GM23338 (cell line): ENCODE data around the gene EMX1. TPM values are rescaled to one million over a fixed set of nuclear protein-coding genes. Genes with fewer than 3 reads are reported as not detected.

Experiments
- ATAC-seq: fragments of 200-7000 bp; cut with Tn5 transposase; 3 replicates; pipeline ENCODE4 v1.9.1; 2020
- DNase-seq: peaks from one replicate; pipeline ENCODE4 v3.0.0-alpha.2; 2015; ENCODE audit warnings: low spot score
- H2AFZ ChIP-seq: fragments of 200-600 bp; sonication (generic); 2 replicates; pipeline ENCODE4 v1.8.0; 2016; ENCODE audit warnings: antibody characterized with exemption, mild to moderate bottlenecking, moderate library complexity
- H3F3A ChIP-seq: fragments of 200-600 bp; sonication (generic); replicated peaks from 2 replicates; pipeline ENCODE4 v1.8.0; 2017; ENCODE audit warnings: antibody characterized with exemption, mixed run types, low read depth
- H3K27ac ChIP-seq: fragments of 200-600 bp; sonication (generic); 2 replicates; pipeline ENCODE4 v1.6.1; 2016; ENCODE audit warnings: low read depth
- H3K27me3 ChIP-seq: fragments of 200-600 bp; sonication (generic); 2 replicates; pipeline ENCODE4 v1.8.0; 2016; ENCODE audit warnings: mild to moderate bottlenecking, mixed run types, moderate library complexity; ENCODE audit not compliant: insufficient read depth
- H3K36me3 ChIP-seq: fragments of 200-600 bp; sonication (generic); 2 replicates; pipeline ENCODE4 v1.8.0; 2016; ENCODE audit warnings: mild to moderate bottlenecking; ENCODE audit not compliant: insufficient read depth
- H3K4me1 ChIP-seq: fragments of 200-600 bp; sonication (generic); 2 replicates; pipeline ENCODE4 v1.8.0; 2016; ENCODE audit warnings: mild to moderate bottlenecking, moderate library complexity; ENCODE audit not compliant: insufficient read depth
- H3K4me2 ChIP-seq: fragments of 200-600 bp; sonication (generic); 2 replicates; pipeline ENCODE4 v1.7.1; 2017; ENCODE audit warnings: mixed run types
- H3K4me3 ChIP-seq: fragments of 200-600 bp; sonication (generic); 2 replicates; pipeline ENCODE4 v1.6.1; 2016; ENCODE audit warnings: mixed run types
- H3K79me2 ChIP-seq: fragments of 200-600 bp; sonication (generic); replicated peaks from 2 replicates; pipeline ENCODE4 v1.8.0; 2017; ENCODE audit warnings: mild to moderate bottlenecking; ENCODE audit not compliant: insufficient read depth
- H3K9me2 ChIP-seq: fragments of 200-600 bp; sonication (generic); 2 replicates; pipeline ENCODE4 v1.8.0; 2017; ENCODE audit not compliant: insufficient read depth
- H4K20me1 ChIP-seq: fragments of 200-600 bp; sonication (generic); replicated peaks from 2 replicates; pipeline ENCODE4 v1.8.0; 2017; ENCODE audit warnings: mild to moderate bottlenecking; ENCODE audit not compliant: insufficient read depth
- H3K27ac Mint-ChIP-seq: 2 replicates; pipeline ENCODE4 v1.8.0; 2020; ENCODE audit warnings: inconsistent platforms, mild to moderate bottlenecking, moderate library complexity, mixed read lengths
- H3K27me3 Mint-ChIP-seq: 3 replicates; pipeline ENCODE4 v1.8.0; 2022; ENCODE audit warnings: low read depth, mild to moderate bottlenecking, moderate library complexity, mixed read lengths, inconsistent platforms; ENCODE audit not compliant: insufficient read depth, poor library complexity
- H3K36me3 Mint-ChIP-seq: 3 replicates; pipeline ENCODE4 v1.8.0; 2021; ENCODE audit warnings: low read depth, mild to moderate bottlenecking, inconsistent platforms, moderate library complexity, mixed read lengths
- H3K4me1 Mint-ChIP-seq: 3 replicates; pipeline ENCODE4 v1.8.0; 2020; ENCODE audit warnings: mild to moderate bottlenecking, inconsistent platforms, mixed read lengths
- H3K4me3 Mint-ChIP-seq: 3 replicates; pipeline ENCODE4 v1.8.0; 2021; ENCODE audit warnings: moderate library complexity, mild to moderate bottlenecking, inconsistent platforms, mixed read lengths
- H3K9me3 Mint-ChIP-seq: 3 replicates; pipeline ENCODE4 v1.8.0; 2020; ENCODE audit warnings: moderate library complexity, mild to moderate bottlenecking, inconsistent platforms, mixed read lengths
- EZH2 ChIP-seq: fragments of 200-600 bp; sonication (generic); IDR thresholded peaks from one replicate; pipeline ENCODE4 v1.8.0; 2017; ENCODE audit warnings: antibody characterized with exemption, mild to moderate bottlenecking, low read depth; ENCODE audit not compliant: unreplicated experiment
- EZH2phosphoT487 ChIP-seq: fragments of 200-600 bp; sonication (generic); IDR thresholded peaks from one replicate; pipeline ENCODE4 v1.8.1; 2018; ENCODE audit warnings: antibody characterized with exemption; ENCODE audit not compliant: unreplicated experiment
- JUNB ChIP-seq: IDR thresholded peaks from one replicate; pipeline ENCODE4 v1.6.1; 2016; ENCODE audit warnings: antibody characterized with exemption; ENCODE audit not compliant: unreplicated experiment
- NANOG ChIP-seq: IDR thresholded peaks from 2 replicates; pipeline ENCODE4 v1.6.1; 2016; ENCODE audit warnings: antibody characterized with exemption, borderline replicate concordance
- POLR2AphosphoS5 ChIP-seq: IDR thresholded peaks from 2 replicates; pipeline ENCODE4 v1.6.1; 2016; ENCODE audit warnings: antibody characterized with exemption, low read depth
- STAT1 ChIP-seq: IDR thresholded peaks from one replicate; pipeline ENCODE4 v1.6.1; 2016; ENCODE audit warnings: antibody characterized with exemption; ENCODE audit not compliant: unreplicated experiment
- ZNF114 ChIP-seq: fragments of 250-450 bp; sonication (Bioruptor Pico); IDR thresholded peaks from 2 replicates; pipeline ENCODE4 v1.5.0; 2020; ENCODE audit warnings: mild to moderate bottlenecking, moderate library complexity
- ZNF331 ChIP-seq: fragments of 250-450 bp; sonication (Bioruptor Pico); IDR thresholded peaks from 2 replicates; pipeline ENCODE4 v1.5.0; 2020; ENCODE audit warnings: low read depth, mild to moderate bottlenecking, moderate library complexity
- polyA plus RNA-seq: library from polyadenylated mRNA; unstranded; fragments of >200 nt; fragmentation: Nextera tagmentation; extraction: Ambion mirVana; gene quantifications from 2 replicates; pipeline ENCODE4 v1.2.1, GENCODE V29; 2016
- total RNA-seq: library from RNA; depleted of rRNA; stranded (reverse); fragments of >200 nt; shearing (Covaris generic); gene quantifications from 2 replicates; pipeline ENCODE4 v1.2.3, GENCODE V29; 2014
- TF ChIP-seq, protein P1 (sequence below): fragments of 250-450 bp; sonication (Bioruptor Pico); IDR thresholded peaks from 2 replicates; pipeline ENCODE4 v1.5.0; 2020; ENCODE audit warnings: mild to moderate bottlenecking, moderate library complexity
- TF ChIP-seq, protein P2 (sequence below): IDR thresholded peaks from one replicate; pipeline ENCODE4 v1.6.1; 2018; ENCODE audit warnings: antibody characterized with exemption; ENCODE audit not compliant: unreplicated experiment

EMX1 gene
- total and polyA plus RNA-seq, 2 experiments from 2014 or later: 3.9 to 7.9 TPM

DNA sequence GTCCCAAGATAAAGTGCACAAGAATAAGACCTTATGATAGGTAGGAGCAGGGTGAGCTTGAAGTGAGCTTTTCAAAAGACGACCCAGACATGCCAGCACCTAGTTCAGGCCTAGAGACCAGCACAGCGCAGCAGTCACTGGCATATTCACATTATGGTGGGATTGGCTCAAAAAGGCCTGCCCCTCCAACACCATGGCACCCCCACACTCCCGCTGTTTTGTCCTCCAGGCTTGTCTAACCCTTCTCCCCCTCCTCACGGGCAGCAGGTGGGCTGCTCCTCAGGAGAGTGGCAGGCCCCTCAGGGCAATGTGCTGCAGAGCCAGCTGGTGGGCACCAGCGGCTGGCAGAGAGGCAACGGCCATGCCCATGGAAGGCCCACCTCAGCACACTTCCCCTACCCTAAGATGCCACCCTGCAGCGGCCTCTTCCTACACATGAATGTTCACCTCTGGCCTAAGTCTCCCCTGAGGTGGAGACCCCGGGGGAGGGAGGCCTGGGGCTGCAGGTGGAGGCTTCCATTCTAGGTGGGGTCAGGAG lies 25.6 kb downstream of the EMX1 start:
- Mint-ChIP-seq H3K36me3 (peaks cover 21% of the 10 kb centered on the region), H3K9me3 (peaks cover 4% of the 10 kb centered on the region; the same call in 2 of the 3 replicates), H3K27me3 (peaks cover 26% of the 10 kb centered on the region), H3K4me3 (no peak overlapping the region), H3K27ac (no peak overlapping the region), H3K4me1 (peaks cover 34% of the 10 kb centered on the region)
- no peaks in the 10 kb centered on the region for H3K36me3 ChIP-seq
- no peaks in the 10 kb centered on the region for H4K20me1 ChIP-seq
- DNase-seq (no peak), ATAC-seq (no peak)
- H3F3A ChIP-seq: no peaks in the 10 kb centered on the region
- H3K27ac ChIP-seq: no peak overlapping the region
- TF ChIP-seq ZNF114: no peak
- H3K4me1 ChIP-seq: peaks cover 12% of the 10 kb centered on the region; the same call in 1 of the 2 replicates
- no peak overlapping the region for H3K4me2 ChIP-seq
- no peak overlapping the region for H2AFZ ChIP-seq
- no peak overlapping the region for H3K4me3 ChIP-seq
- 0 out of 2 replicates have a peak, but pooled peaks cover 3% of the 10 kb centered on the region for H3K9me2 ChIP-seq
- no peaks in the 10 kb centered on the region for H3K79me2 ChIP-seq
- no peaks in the 10 kb centered on the region for H3K27me3 ChIP-seq

DNA sequence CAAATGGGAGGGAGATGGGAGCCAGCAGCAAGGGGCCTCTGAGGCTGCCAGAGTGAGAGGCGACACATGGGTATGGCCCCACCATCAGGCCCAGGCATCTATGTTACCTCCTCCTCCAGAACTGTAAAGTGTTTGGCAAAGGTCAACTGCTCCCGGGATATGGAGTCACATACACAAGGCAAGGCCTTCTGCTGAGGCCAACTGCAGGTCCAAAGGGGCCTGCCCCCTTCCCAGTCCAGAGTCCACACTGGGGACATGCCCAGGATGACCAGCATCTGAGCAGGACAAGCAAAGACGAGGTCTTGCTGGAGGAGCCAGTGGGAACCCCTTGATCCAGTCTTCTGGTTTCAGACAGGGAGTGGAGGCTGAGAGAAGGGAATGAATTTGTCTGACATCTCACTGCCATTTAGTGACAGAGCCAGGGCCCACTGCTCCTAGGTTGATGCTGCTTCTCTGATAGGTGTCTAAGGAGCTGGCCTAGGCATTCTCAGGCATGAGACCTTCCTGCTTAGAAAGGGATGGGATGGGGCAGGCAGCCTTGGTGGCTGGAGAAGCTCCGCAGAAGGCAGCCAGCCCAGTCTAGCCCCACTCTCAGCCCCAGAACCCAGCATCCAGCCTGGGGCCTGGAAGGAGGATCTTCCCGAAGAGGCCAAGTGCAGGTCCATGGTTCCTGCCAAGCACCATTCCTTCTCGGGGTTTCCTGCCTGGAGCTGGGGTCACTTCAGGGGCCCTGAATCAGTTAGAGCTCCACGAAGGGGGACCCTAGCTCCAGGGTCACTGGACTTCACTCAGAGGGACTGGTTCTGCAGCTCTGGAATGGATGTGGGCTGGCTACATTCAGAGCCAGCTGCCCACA lies 26.4 kb downstream of the EMX1 start:
- H3K9me3 Mint-ChIP-seq: peaks cover 4% of the 10 kb centered on the region; the same call in 2 of the 3 replicates
- no peak overlapping the region for H2AFZ ChIP-seq
- H4K20me1 ChIP-seq: no peaks in the 10 kb centered on the region
- H3K27me3 Mint-ChIP-seq: peaks cover 23% of the 10 kb centered on the region
- H3K4me1 ChIP-seq: peaks cover 12% of the 10 kb centered on the region; the same call in 1 of the 2 replicates
- H3K79me2 ChIP-seq: no peaks in the 10 kb centered on the region
- H3K27me3 ChIP-seq: no peaks in the 10 kb centered on the region
- H3K9me2 ChIP-seq: 0 out of 2 replicates have a peak, but pooled peaks cover 3% of the 10 kb centered on the region
- ATAC-seq (no peak), DNase-seq (no peak)
- H3K4me3 ChIP-seq: no peak overlapping the region
- H3K4me2 ChIP-seq: no peak overlapping the region
- H3K4me3 Mint-ChIP-seq: no peak overlapping the region
- no peaks in the 10 kb centered on the region for H3F3A ChIP-seq
- no peaks in the 10 kb centered on the region for H3K36me3 ChIP-seq
- H3K27ac ChIP-seq: no peak overlapping the region
- H3K36me3 Mint-ChIP-seq: peaks cover 20% of the 10 kb centered on the region
- peaks cover 34% of the 10 kb centered on the region for H3K4me1 Mint-ChIP-seq
- no peak overlapping the region for H3K27ac Mint-ChIP-seq
- TF ChIP-seq EZH2: no peak
- TF ChIP-seq ZNF331 (CRISPR knock-in tag): no peak
- TF ChIP-seq STAT1: no peak
- TF ChIP-seq JUNB: no peak
- TF ChIP-seq POLR2AphosphoS5: no peak
- TF ChIP-seq ZNF114: no peak
- no peak for TF ChIP-seq EZH2phosphoT487
- no peak for TF ChIP-seq NANOG
- TF ChIP-seq, protein P1, sequence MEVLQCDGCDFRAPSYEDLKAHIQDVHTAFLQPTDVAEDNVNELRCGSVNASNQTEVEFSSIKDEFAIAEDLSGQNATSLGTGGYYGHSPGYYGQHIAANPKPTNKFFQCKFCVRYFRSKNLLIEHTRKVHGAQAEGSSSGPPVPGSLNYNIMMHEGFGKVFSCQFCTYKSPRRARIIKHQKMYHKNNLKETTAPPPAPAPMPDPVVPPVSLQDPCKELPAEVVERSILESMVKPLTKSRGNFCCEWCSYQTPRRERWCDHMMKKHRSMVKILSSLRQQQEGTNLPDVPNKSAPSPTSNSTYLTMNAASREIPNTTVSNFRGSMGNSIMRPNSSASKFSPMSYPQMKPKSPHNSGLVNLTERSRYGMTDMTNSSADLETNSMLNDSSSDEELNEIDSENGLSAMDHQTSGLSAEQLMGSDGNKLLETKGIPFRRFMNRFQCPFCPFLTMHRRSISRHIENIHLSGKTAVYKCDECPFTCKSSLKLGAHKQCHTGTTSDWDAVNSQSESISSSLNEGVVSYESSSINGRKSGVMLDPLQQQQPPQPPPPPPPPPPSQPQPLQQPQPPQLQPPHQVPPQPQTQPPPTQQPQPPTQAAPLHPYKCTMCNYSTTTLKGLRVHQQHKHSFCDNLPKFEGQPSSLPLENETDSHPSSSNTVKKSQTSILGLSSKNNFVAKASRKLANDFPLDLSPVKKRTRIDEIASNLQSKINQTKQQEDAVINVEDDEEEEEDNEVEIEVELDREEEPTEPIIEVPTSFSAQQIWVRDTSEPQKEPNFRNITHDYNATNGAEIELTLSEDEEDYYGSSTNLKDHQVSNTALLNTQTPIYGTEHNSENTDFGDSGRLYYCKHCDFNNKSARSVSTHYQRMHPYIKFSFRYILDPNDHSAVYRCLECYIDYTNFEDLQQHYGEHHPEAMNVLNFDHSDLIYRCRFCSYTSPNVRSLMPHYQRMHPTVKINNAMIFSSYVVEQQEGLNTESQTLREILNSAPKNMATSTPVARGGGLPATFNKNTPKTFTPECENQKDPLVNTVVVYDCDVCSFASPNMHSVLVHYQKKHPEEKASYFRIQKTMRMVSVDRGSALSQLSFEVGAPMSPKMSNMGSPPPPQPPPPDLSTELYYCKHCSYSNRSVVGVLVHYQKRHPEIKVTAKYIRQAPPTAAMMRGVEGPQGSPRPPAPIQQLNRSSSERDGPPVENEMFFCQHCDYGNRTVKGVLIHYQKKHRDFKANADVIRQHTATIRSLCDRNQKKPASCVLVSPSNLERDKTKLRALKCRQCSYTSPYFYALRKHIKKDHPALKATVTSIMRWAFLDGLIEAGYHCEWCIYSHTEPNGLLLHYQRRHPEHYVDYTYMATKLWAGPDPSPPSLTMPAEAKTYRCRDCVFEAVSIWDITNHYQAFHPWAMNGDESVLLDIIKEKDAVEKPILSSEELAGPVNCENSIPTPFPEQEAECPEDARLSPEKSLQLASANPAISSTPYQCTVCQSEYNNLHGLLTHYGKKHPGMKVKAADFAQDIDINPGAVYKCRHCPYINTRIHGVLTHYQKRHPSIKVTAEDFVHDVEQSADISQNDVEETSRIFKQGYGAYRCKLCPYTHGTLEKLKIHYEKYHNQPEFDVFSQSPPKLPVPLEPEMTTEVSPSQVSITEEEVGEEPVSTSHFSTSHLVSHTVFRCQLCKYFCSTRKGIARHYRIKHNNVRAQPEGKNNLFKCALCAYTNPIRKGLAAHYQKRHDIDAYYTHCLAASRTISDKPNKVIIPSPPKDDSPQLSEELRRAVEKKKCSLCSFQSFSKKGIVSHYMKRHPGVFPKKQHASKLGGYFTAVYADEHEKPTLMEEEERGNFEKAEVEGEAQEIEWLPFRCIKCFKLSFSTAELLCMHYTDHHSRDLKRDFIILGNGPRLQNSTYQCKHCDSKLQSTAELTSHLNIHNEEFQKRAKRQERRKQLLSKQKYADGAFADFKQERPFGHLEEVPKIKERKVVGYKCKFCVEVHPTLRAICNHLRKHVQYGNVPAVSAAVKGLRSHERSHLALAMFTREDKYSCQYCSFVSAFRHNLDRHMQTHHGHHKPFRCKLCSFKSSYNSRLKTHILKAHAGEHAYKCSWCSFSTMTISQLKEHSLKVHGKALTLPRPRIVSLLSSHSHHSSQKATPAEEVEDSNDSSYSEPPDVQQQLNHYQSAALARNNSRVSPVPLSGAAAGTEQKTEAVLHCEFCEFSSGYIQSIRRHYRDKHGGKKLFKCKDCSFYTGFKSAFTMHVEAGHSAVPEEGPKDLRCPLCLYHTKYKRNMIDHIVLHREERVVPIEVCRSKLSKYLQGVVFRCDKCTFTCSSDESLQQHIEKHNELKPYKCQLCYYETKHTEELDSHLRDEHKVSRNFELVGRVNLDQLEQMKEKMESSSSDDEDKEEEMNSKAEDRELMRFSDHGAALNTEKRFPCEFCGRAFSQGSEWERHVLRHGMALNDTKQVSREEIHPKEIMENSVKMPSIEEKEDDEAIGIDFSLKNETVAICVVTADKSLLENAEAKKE (CRISPR knock-in tag): no peak
- TF ChIP-seq, protein P2, sequence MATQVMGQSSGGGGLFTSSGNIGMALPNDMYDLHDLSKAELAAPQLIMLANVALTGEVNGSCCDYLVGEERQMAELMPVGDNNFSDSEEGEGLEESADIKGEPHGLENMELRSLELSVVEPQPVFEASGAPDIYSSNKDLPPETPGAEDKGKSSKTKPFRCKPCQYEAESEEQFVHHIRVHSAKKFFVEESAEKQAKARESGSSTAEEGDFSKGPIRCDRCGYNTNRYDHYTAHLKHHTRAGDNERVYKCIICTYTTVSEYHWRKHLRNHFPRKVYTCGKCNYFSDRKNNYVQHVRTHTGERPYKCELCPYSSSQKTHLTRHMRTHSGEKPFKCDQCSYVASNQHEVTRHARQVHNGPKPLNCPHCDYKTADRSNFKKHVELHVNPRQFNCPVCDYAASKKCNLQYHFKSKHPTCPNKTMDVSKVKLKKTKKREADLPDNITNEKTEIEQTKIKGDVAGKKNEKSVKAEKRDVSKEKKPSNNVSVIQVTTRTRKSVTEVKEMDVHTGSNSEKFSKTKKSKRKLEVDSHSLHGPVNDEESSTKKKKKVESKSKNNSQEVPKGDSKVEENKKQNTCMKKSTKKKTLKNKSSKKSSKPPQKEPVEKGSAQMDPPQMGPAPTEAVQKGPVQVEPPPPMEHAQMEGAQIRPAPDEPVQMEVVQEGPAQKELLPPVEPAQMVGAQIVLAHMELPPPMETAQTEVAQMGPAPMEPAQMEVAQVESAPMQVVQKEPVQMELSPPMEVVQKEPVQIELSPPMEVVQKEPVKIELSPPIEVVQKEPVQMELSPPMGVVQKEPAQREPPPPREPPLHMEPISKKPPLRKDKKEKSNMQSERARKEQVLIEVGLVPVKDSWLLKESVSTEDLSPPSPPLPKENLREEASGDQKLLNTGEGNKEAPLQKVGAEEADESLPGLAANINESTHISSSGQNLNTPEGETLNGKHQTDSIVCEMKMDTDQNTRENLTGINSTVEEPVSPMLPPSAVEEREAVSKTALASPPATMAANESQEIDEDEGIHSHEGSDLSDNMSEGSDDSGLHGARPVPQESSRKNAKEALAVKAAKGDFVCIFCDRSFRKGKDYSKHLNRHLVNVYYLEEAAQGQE: no peak
